Transverse colon (tissue), 4 donors: ENCODE data around the gene PARVA. TPM values are rescaled to one million over a fixed set of nuclear protein-coding genes. Genes with fewer than 3 reads are reported as not detected.

Source experiments
- DNase-seq: peaks from one replicate; pipeline ENCODE4 v3.0.0-alpha.2; 2019
- H3K27ac ChIP-seq, 4 donors: fragments of 200-600 bp; sonication (generic); 2 replicates each; pipeline ENCODE4 v1.5.1; 2016 to 2018; ENCODE audit warnings: inconsistent platforms in 4 of 4
- H3K27me3 ChIP-seq: fragments of 200-600 bp; sonication (generic); 2 replicates; pipeline ENCODE4 v1.5.1; 2017; ENCODE audit warnings: inconsistent platforms
- H3K36me3 ChIP-seq, 4 donors: fragments of 200-600 bp; sonication (generic); 2 replicates each; pipeline ENCODE4 v1.5.1; 2017 to 2019; ENCODE audit warnings: inconsistent platforms in 4 of 4
- H3K4me1 ChIP-seq, 4 donors: fragments of 200-600 bp; sonication (generic); 2 replicates each; pipeline ENCODE4 v1.5.1; 2017 to 2020; ENCODE audit warnings: inconsistent platforms in 4 of 4
- H3K4me3 ChIP-seq, 4 donors: fragments of 200-600 bp; sonication (generic); 1 replicate in 1 of 4; 2 replicates in 3 of 4; pipeline versions ENCODE4 v1.5.1 to v1.6.1; 2017 to 2019; ENCODE audit warnings: inconsistent platforms in 4 of 4
- H3K9me3 ChIP-seq, 2 donors: fragments of 200-600 bp; sonication (generic); 2 replicates each; pipeline ENCODE4 v1.5.1; 2017 to 2019; ENCODE audit warnings: inconsistent platforms in 2 of 2
- CTCF ChIP-seq, 5 experiments: fragments of 200-600 bp in 3 of 5; fragments of 450-650 bp in 2 of 5; sonication (generic) in 3 of 5; IDR thresholded peaks; 1 replicate in 2 of 5; 2 replicates in 3 of 5; pipeline ENCODE4 v1.5.1; 2016 to 2017; ENCODE audit warnings: antibody characterized with exemption in 5 of 5, inconsistent platforms in 3 of 5, mild to moderate bottlenecking in 2 of 5, moderate library complexity in 1 of 5
- EP300 ChIP-seq: sonication (generic); formaldehyde crosslinking; IDR thresholded peaks from one replicate; pipeline ENCODE4 v1.6.1; 2017; ENCODE audit warnings: antibody characterized with exemption, low read depth
- POLR2A ChIP-seq: fragments of 450-650 bp; IDR thresholded peaks from one replicate; pipeline ENCODE4 v1.6.1; 2016; ENCODE audit warnings: antibody characterized with exemption, mild to moderate bottlenecking, moderate library complexity
- POLR2AphosphoS5 ChIP-seq, 3 donors: sonication (generic); formaldehyde crosslinking; IDR thresholded peaks; one replicate each; pipeline ENCODE4 v1.6.1; 2016; ENCODE audit warnings: antibody characterized with exemption in 3 of 3
- WGBS, 2 donors: methylation state at CpG; one replicate each; pipeline ENCODE4 v1.1.5; 2018; ENCODE audit warnings: low coverage in 1 of 2; 5-methylcytosine and 5-hydroxymethylcytosine counted together
- in situ Hi-C, 4 donors: fragments of 200-750 bp; cut with MboI; loops; one replicate each; pipeline versions ENCODE4 v1.15.0 to v1.15.1; 2017; ENCODE audit warnings: low sequenced_read_pairs in 3 of 4, low pct_ligation_motif_present in 1 of 4, low pct_unique_long_range_greater_than_20kb in 1 of 4
- intact Hi-C: fragments of 100-400 bp; cut with DNase I; formaldehyde crosslinking; loops from one replicate; pipeline ENCODE4 v1.15.1; 2023; ENCODE audit warnings: low total_unique reads
- total RNA-seq, 4 donors: library from RNA; depleted of rRNA; stranded (reverse); fragments of >200 nt; gene quantifications; one replicate each; pipeline ENCODE4 v1.1.0, GENCODE V29; 2016

Gene PARVA
- total RNA-seq, 4 donors from 2014 or later: 34.3 to 82.0 (median 45.1) TPM

GRCh38 chr11:12538889-12539421, 161.6 kb downstream of the PARVA start:
- H3K4me1 ChIP-seq: peaks cover 12 to 22% (median 18%) of the 10 kb centered on the region in 4 donors
- WGBS, 2 donors: 90% methylated on average over 3 of the region's 3 CpGs; no CpG with 5 or more reads in 1 of the 2 donors
- in situ Hi-C loops: no loop called here

GRCh38 chr11:12539572-12539971, 162.2 kb downstream of the PARVA start:
- whole genome bisulfite sequencing, 2 donors: 66% methylated on average over 4 of the region's 4 CpGs; no CpG with 5 or more reads in 1 of the 2 donors
- intact Hi-C loops (no loop called here), in situ Hi-C loops (no loop called here)
- TF ChIP-seq EP300: peak; percentile 36
- no peak for TF ChIP-seq CTCF (IDR thresholded peaks at IDR 0.05)
- no peak for TF ChIP-seq POLR2A
- TF ChIP-seq POLR2AphosphoS5 (IDR thresholded peaks at IDR 0.05): peak in 2 of 3 donors; percentile 11 to 45
- Histone ChIP-seq H3K36me3 (no peaks in the 10 kb centered on the region), H3K4me1 (peaks cover 12 to 22% (median 18%) of the 10 kb centered on the region in 4 donors), H3K27me3 (no peaks in the 10 kb centered on the region), H3K9me3 (no peaks in the 10 kb centered on the region), H3K4me3 (no peak overlapping the region), H3K27ac (peak overlapping the region; percentile 53 to 79 (median 75))
- no peak for DNase-seq

More at GRCh38 chr11:12538889-12539421, 161.6 kb downstream of the PARVA start:
- DNase-seq: no peak
- no peaks in the 10 kb centered on the region for H3K9me3 ChIP-seq
- intact Hi-C loops: no loop called here
- H3K27me3 ChIP-seq: no peaks in the 10 kb centered on the region
- no peaks in the 10 kb centered on the region for H3K36me3 ChIP-seq
- peak overlapping the region; percentile 53 to 79 (median 75) for H3K27ac ChIP-seq
- no peak overlapping the region for H3K4me3 ChIP-seq
- TF ChIP-seq CTCF (IDR thresholded peaks at IDR 0.05): no peak

GRCh38 chr11:12540075-12540680, 162.8 kb downstream of the PARVA start:
- no peaks in the 10 kb centered on the region for H3K9me3 ChIP-seq
- intact Hi-C loops: no loop called here
- in situ Hi-C loops: no loop called here
- H3K27me3 ChIP-seq: no peaks in the 10 kb centered on the region
- no peak for DNase-seq
- peak overlapping the region; percentile 53 to 79 (median 75) for H3K27ac ChIP-seq
- peaks cover 12 to 22% (median 18%) of the 10 kb centered on the region in 4 donors for H3K4me1 ChIP-seq
- 82% methylated on average over 5 of the region's 5 CpGs; no CpG with 5 or more reads in 1 of the 2 donors for WGBS, 2 donors
- H3K36me3 ChIP-seq: no peaks in the 10 kb centered on the region
- no peak overlapping the region for H3K4me3 ChIP-seq
- no peak for TF ChIP-seq CTCF (IDR thresholded peaks at IDR 0.05)
- TF ChIP-seq POLR2AphosphoS5 (IDR thresholded peaks at IDR 0.05): no peak
- no peak for TF ChIP-seq POLR2A
- no peak for TF ChIP-seq EP300

GRCh38 chr11:12540913-12541582, 163.7 kb downstream of the PARVA start:
- no peaks in the 10 kb centered on the region for H3K9me3 ChIP-seq

More at GRCh38 chr11:12540913-12541582, 163.7 kb downstream of the PARVA start:
- Histone ChIP-seq H3K4me3 (no peak overlapping the region), H3K4me1 (peaks cover 12 to 22% (median 18%) of the 10 kb centered on the region in 4 donors), H3K36me3 (no peaks in the 10 kb centered on the region), H3K27ac (peak overlapping the region; percentile 53 to 79 (median 75)), H3K27me3 (no peaks in the 10 kb centered on the region)
- WGBS, 2 donors: 74 to 80% methylated on average over 1 to 6 of the region's 6 CpGs
- no peak for DNase-seq
- intact Hi-C loops (no loop called here), in situ Hi-C loops (no loop called here)
- TF ChIP-seq EP300: no peak
- no peak for TF ChIP-seq POLR2A
- peak in 2 of 3 donors; percentile 26 to 45 for TF ChIP-seq POLR2AphosphoS5 (IDR thresholded peaks at IDR 0.05)
- TF ChIP-seq CTCF (IDR thresholded peaks at IDR 0.05): peak in 1 of 5 experiments; percentile 38
